Left ventricle myocardium superior (tissue), 1 donor: ENCODE results near the gene OR52N5. TPM values are rescaled to one million over a fixed set of nuclear protein-coding genes. Genes with fewer than 3 reads are reported as not detected.

Source experiments
- ATAC-seq: fragments of 200-7000 bp; cut with Tn5 transposase; one replicate; pipeline ENCODE4 v1.9.1; 2020; ENCODE audit warnings: mild to moderate bottlenecking, moderate library complexity
- DNase-seq: peaks from one replicate; pipeline ENCODE4 v3.0.0-alpha.2; 2020
- intact Hi-C: fragments of 100-400 bp; cut with micrococcal nuclease; formaldehyde crosslinking; loops from one replicate; pipeline ENCODE4 v1.11.0; 2022
- long read RNA-seq: library from polyadenylated mRNA; unstranded; transcript quantifications from one replicate; pipeline ENCODE4 v2.0.0, GENCODE V29; 2021
- total RNA-seq: library from RNA; stranded (reverse); fragmentation: NEBNext Ultra II Directional; extraction: Animal tissue kit (Norgen Biotek cat#: 25700); gene quantifications from one replicate; pipeline ENCODE4 v1.2.1, GENCODE V29; 2021
- donor health status: DM: no; HTN: yes; CAD: no; lungs with severe emphysema.

OR52N5 gene
- total RNA-seq: not detected
- long read RNA-seq: 0 reads

GRCh38 chr11:5783255-5783654 is at the start of gene OR52N5:
OR52N5 (minus strand) TSS chr11:5783355; CDS start chr11:5778634, 4,721 bp downstream.
- intact Hi-C loops: no loop called here
- DNase-seq (no peak), ATAC-seq (no peak)

DNA sequence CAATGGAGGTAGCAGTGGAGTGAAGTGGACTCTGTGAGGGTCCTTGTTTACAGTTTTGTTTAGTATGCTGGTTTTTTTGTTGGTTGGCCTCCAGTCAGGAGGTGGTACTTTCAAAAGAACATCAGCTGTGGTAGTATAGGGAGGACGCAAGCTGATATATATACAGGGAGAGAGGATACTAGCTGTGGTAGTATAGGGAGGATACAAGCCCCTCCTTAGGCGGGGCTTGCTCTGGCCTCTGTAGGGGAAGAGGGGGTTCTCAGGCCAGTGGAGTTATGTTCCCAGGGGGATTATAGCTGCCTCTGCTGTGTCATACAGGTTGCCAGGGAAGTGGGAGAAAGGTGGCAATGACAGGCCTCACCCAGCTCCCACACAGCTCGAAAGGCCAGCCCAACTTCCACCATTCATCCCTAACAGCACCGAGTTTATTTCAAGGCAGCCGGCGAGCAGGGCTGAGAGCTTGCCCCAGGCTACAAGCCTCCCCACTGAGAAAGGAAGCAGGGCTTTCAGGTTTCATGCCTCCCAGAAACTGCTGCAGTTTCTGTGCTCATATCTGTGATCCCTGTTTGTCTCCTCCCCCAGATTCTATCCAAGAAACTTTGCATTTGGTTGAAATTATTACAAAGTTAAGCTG is 48.2 kb upstream of the OR52N5 start:
- intact Hi-C loops: no loop called here
- ATAC-seq (no peak), DNase-seq (no peak)

GRCh38 chr11:5818245-5818886 is 35.2 kb upstream of the OR52N5 start:
- intact Hi-C loops: no loop called here
- DNase-seq: no peak
- no peak for ATAC-seq

GRCh38 chr11:5815534-5815933 is 32.4 kb upstream of the OR52N5 start:
- ATAC-seq: no peak
- intact Hi-C loops: no loop called here
- DNase-seq: no peak

DNA sequence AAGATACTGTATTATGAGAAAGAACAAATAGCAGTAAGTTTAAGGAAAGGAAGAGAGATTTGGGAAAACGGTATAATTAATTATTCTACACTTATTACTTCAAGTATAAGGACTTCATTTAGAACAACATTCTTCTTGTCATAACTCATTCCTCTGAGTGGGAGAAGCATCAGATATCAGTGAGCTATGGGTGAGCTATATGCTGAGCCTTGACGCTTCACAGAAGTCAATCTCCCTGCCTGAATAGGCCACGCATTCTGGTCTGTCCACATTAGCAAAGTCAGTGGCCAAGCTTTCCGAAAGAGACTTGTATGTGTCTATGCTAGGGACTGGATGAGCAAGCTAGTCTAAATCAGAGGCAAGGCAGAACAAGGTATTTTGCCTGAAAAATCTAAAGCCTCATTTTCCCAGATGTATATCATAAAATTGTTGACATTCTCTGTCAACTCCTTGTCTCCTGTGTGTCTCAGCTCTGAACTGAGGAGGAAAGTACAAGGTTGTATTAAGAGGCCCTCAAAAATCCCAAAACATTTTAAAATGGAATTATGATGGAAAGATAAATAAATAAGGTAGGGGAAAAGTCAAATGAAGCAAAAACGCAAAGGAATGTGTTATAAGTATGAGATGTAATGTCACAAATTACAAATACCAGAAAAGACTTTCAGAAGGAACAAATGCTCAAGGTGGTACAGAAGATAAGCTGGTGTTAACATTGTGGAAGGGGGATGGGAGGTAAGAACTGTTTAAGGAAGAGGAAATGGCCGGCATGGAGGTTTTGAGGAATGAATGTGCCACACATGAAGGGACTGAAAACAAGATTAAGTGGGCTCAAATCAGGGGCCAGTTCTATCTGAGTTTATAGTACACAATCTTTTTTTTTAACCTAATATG is 27.0 kb upstream of the OR52N5 start:
- DNase-seq (no peak), ATAC-seq (no peak)
- intact Hi-C loops: loop anchor here (2.0 kb wide), 1 partner anchor 333 kb away; no protein-coding TSS in a partner anchor

- no peak for DNase-seq
- intact Hi-C loops: no loop called here
- no peak for ATAC-seq
Observed at GRCh38 chr11:5809122-5809519, 26.0 kb upstream of the OR52N5 start.

- intact Hi-C loops: no loop called here
- DNase-seq (peak; percentile 52), ATAC-seq (peak; percentile 93)
Observed at GRCh38 chr11:5808500-5809121, 25.5 kb upstream of the OR52N5 start, which contains the start of gene OR52N2. OR52N2 (plus strand) TSS chr11:5808924; CDS start chr11:5820336, 11,412 bp downstream.

DNA sequence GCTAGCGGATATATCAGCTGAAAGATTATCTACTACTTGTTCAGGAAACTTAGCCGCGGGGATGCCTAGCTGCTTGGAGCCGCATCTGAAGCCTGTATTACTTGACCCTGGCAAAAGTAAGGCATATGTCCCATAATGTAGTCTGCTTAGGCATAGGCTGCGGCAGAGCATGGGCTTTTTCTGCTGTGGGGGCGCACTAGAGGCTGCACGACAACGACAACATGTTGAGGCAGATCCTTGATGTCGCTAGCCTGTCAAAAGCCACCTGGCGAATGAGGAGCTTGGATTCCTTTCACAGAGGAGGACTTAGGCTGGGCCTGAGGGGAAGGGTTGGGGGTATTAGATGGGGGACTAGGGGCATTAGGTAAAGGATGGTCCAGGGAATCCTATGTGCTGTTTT is 24.4 kb upstream of the OR52N5 start:
- ATAC-seq (no peak), DNase-seq (no peak)
- intact Hi-C loops: no loop called here

DNA sequence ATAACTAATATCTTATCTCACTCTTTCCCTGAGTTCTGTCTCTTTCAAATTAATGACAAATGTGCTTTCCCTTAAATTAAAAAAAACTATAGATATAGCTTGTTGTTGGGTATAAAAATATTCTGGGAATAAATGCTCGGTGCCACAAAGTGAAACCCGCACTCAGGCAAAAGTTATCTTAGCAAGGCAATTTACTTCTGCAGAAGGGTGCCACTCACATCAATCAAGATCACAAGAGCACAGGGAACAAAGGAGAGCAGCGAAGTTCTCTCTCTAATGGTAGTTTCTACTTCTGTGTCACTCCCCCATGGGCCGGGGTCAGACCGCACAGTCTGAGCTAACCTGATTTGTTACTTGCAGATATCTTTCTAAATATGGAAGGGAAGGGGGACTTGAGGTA is 20.8 kb upstream of the OR52N5 start:
- ATAC-seq (no peak), DNase-seq (no peak)
- intact Hi-C loops: no loop called here

GRCh38 chr11:5796541-5796940 is 13.4 kb upstream of the OR52N5 start:
- intact Hi-C loops: no loop called here
- ATAC-seq: no peak
- DNase-seq: no peak

- DNase-seq: no peak
- ATAC-seq: no peak
- intact Hi-C loops: no loop called here
Observed at GRCh38 chr11:5791165-5791564, 8.0 kb upstream of the OR52N5 start, which contains the start of gene OR52N1. OR52N1 (minus strand) TSS chr11:5791265; CDS start chr11:5788816, 2,449 bp downstream.

- no peak for DNase-seq
Observed at GRCh38 chr11:5767056-5767455, 16.1 kb downstream of the OR52N5 start.

DNA sequence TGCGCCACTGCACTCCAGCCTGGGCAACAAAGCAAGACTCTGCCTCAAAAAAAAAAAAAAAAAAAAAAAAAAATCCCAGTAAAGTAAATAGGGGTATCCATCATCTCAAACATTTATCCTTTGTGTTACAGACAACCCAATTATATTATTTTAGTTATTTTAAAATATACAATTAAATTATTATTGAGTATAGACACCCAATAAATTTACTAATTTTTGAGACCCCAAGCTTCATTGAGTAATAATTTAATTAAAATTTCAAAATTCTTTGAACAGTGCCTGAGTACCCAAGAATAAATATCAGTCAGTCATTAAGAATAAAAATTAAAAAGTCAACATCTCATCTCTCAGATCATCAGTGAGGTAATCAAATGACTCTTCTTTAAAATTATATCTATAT is 29.2 kb downstream of the OR52N5 start, which contains the start of gene OR52N4:
Gene OR52N4 (plus strand): TSS at position 301 of the 400 bp plus-strand sequence. CDS start 498 bp downstream, outside the sequence.
- no peak for DNase-seq
- intact Hi-C loops: no loop called here
- no peak for ATAC-seq

More at GRCh38 chr11:5767056-5767455, 16.1 kb downstream of the OR52N5 start:
- ATAC-seq: no peak
- intact Hi-C loops: no loop called here

- ATAC-seq (no peak), DNase-seq (no peak)
- intact Hi-C loops: no loop called here
Observed at GRCh38 chr11:5749836-5750235, 33.3 kb downstream of the OR52N5 start.

- ATAC-seq (no peak), DNase-seq (no peak)
- intact Hi-C loops: no loop called here
Observed at GRCh38 chr11:5746614-5747013, 36.5 kb downstream of the OR52N5 start.

GRCh38 chr11:5738431-5738830 is 44.7 kb downstream of the OR52N5 start:
- DNase-seq: no peak
- intact Hi-C loops: no loop called here
- ATAC-seq: no peak

DNA sequence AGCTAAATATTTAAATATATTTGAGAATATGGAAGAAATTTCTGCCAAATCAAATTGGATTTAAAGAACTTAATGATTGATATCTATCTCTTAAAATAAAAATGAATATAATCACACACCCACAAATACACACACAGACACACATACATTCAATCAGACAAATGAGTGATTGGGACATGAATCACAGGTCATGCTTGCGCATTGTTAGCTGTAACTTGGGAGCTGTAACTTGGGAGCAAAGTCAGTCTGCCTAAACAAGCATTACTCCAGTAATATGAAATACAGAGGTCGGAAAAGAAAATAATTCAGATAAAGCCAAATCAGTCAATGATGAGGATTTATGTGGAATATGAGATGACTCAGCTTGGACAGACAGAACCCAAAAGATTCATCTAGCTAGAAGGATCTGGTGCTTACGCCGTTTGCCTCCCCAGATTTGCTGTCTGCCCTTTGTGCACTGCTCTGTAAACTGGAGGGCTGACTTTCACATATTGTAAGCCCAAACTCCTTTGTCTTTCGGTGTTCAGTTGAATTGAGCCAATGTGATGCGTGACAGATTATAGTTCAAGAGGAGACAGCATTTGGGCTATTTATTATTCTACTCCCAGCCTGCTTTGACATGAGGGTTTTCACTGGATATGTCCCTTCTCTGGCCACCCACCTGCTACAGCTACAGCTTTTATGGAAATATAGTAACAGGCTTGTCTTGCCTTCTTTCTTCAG is 45.3 kb downstream of the OR52N5 start:
- intact Hi-C loops: no loop called here
- DNase-seq (no peak), ATAC-seq (no peak)

DNA sequence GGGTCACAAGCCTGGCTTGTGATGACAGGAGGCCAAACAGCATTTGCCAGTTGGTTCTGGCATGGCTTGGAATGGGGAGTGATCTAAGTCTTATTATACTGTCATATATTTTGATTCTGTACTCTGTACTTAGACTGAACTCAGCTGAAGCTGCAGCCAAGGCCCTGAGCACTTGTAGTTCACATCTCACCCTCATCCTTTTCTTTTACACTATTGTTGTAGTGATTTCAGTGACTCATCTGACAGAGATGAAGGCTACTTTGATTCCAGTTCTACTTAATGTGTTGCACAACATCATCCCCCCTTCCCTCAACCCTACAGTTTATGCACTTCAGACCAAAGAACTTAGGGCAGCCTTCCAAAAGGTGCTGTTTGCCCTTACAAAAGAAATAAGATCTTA is 46.1 kb downstream of the OR52N5 start:
- DNase-seq (no peak), ATAC-seq (no peak)
- intact Hi-C loops: no loop called here

- intact Hi-C loops: no loop called here
- ATAC-seq (no peak), DNase-seq (no peak)
Observed at GRCh38 chr11:5736396-5736795, 46.8 kb downstream of the OR52N5 start, which contains the start of gene OR56B1. OR56B1 (plus strand) TSS chr11:5736448; CDS start chr11:5736517, 69 bp downstream.
